Glomerular visceral epithelial cell (primary cell): Measurements from ENCODE around the gene GTF2F2.

Experiments
- DNase-seq: peaks from one replicate; pipeline ENCODE4 v3.0.0-alpha.2; 2016; ENCODE audit errors: extremely low spot score

Gene GTF2F2

GRCh38 chr13:45122941-45123340 is 2.6 kb downstream of the GTF2F2 start:
- no peak for DNase-seq

- no peak for DNase-seq
Measured at GRCh38 chr13:45132369-45133064, 12.2 kb downstream of the GTF2F2 start.

- DNase-seq, result no peak
Measured at GRCh38 chr13:45133396-45134118, 13.2 kb downstream of the GTF2F2 start.

- DNase-seq, result no peak
Measured at GRCh38 chr13:45136741-45137504, 16.6 kb downstream of the GTF2F2 start.

GRCh38 chr13:45137526-45137925 is 17.2 kb downstream of the GTF2F2 start:
- no peak for DNase-seq

- peak; percentile 92 for DNase-seq
Measured at GRCh38 chr13:45138282-45138681, 18.0 kb downstream of the GTF2F2 start.

GRCh38 chr13:45141369-45141768 is 21.1 kb downstream of the GTF2F2 start:
- no peak for DNase-seq

GRCh38 chr13:45142440-45143345 is 22.4 kb downstream of the GTF2F2 start:
- no peak for DNase-seq

- DNase-seq, result no peak
Measured at GRCh38 chr13:45143346-45143751, 23.0 kb downstream of the GTF2F2 start.

GRCh38 chr13:45149964-45150363 is 29.7 kb downstream of the GTF2F2 start:
- no peak for DNase-seq

GRCh38 chr13:45156565-45157361 is 36.5 kb downstream of the GTF2F2 start:
- no peak for DNase-seq

GRCh38 chr13:45162194-45162593 is 41.9 kb downstream of the GTF2F2 start:
- no peak for DNase-seq

GRCh38 chr13:45162821-45163220 is 42.5 kb downstream of the GTF2F2 start:
- DNase-seq, result peak; percentile 78

- DNase-seq, result no peak
Measured at GRCh38 chr13:45166858-45167257, 46.5 kb downstream of the GTF2F2 start.

- DNase-seq, result peak; percentile 68
Measured at GRCh38 chr13:45167611-45168554, 47.6 kb downstream of the GTF2F2 start.

- no peak for DNase-seq
Measured at GRCh38 chr13:45168555-45168930, 48.2 kb downstream of the GTF2F2 start.

- DNase-seq, result no peak
Measured at GRCh38 chr13:45174478-45174877, 54.2 kb downstream of the GTF2F2 start.

GRCh38 chr13:45178349-45179162 is 58.2 kb downstream of the GTF2F2 start:
- peak; percentile 95 for DNase-seq

- DNase-seq, result peak; percentile 69
Measured at GRCh38 chr13:45179428-45179827, 59.1 kb downstream of the GTF2F2 start.
